ENCODE measurements around the gene FBXL19.
"Not testable (repeated sequence)": the region's sequence is repeated elsewhere in the genome, so short reads cannot be mapped to it uniquely, and the experiment has no call there.

The FBXL19 gene

GRCh38 chr16:30891043-30891823 lies 32.1 kb upstream of the FBXL19 start:
- DNase-seq (ENCODE audit: low spot score in 2 of 2); H3K27me3 ChIP-seq (ENCODE audit: low read depth); in situ Hi-C loops (cut with MboI; ENCODE audit: low sequenced_read_pairs); H3K4me3 ChIP-seq; H3K4me1 ChIP-seq; H3K9me3 ChIP-seq: not testable (repeated sequence)
- peaks cover 19% of the 10 kb centered on the region for H3K36me3 ChIP-seq (replicated peaks)

GRCh38 chr16:30892670-30893416 lies 30.5 kb upstream of the FBXL19 start:
- in situ Hi-C loops (cut with MboI; ENCODE audit: low sequenced_read_pairs) = no loop called here
- DNase-seq (ENCODE audit: low spot score in 2 of 2) = no peak
- Histone ChIP-seq H3K36me3 (replicated peaks) (peaks cover 12% of the 10 kb centered on the region), H3K4me3 (peak overlapping the region; percentile 66), H3K27me3 (ENCODE audit: low read depth) (no peaks in the 10 kb centered on the region), H3K9me3 (no peaks in the 10 kb centered on the region), H3K4me1 (peaks cover 13% of the 10 kb centered on the region)

GRCh38 chr16:30893417-30893743 lies 30.0 kb upstream of the FBXL19 start:
- DNase-seq (ENCODE audit: low spot score in 2 of 2) = no peak
- Histone ChIP-seq H3K27me3 (ENCODE audit: low read depth) (no peaks in the 10 kb centered on the region), H3K9me3 (no peaks in the 10 kb centered on the region), H3K36me3 (replicated peaks) (peaks cover 12% of the 10 kb centered on the region), H3K4me3 (peak overlapping the region; percentile 66), H3K4me1 (peaks cover 13% of the 10 kb centered on the region)
- in situ Hi-C loops (cut with MboI; ENCODE audit: low sequenced_read_pairs) = no loop called here

GRCh38 chr16:30893744-30894539 lies 29.4 kb upstream of the FBXL19 start, which contains the start of gene BCL7C:
Gene BCL7C (minus strand): TSS chr16:30894077. CDS start chr16:30893944, 133 bp downstream.
- in situ Hi-C loops (cut with MboI; ENCODE audit: low sequenced_read_pairs) = no loop called here
- DNase-seq (ENCODE audit: low spot score in 2 of 2) = peak; percentile 86 to 97
- peak within 1 kb of the TSS; percentile 66 for H3K4me3 ChIP-seq

GRCh38 chr16:30894540-30895368 lies 28.6 kb upstream of the FBXL19 start:
- no peak for DNase-seq (ENCODE audit: low spot score in 2 of 2)
- in situ Hi-C loops (cut with MboI; ENCODE audit: low sequenced_read_pairs) = no loop called here
- Histone ChIP-seq H3K4me3 (peak overlapping the region; percentile 23), H3K27me3 (ENCODE audit: low read depth) (no peaks in the 10 kb centered on the region), H3K4me1 (peaks cover 13% of the 10 kb centered on the region), H3K9me3 (no peaks in the 10 kb centered on the region), H3K36me3 (replicated peaks) (no peaks in the 10 kb centered on the region)

More at GRCh38 chr16:30893744-30894539, 29.4 kb upstream of the FBXL19 start, which contains the start of gene BCL7C:
- Histone ChIP-seq H3K4me1 (peaks cover 13% of the 10 kb centered on the region), H3K36me3 (replicated peaks) (peaks cover 7% of the 10 kb centered on the region), H3K27me3 (ENCODE audit: low read depth) (no peaks in the 10 kb centered on the region), H3K9me3 (no peaks in the 10 kb centered on the region)

GRCh38 chr16:30895627-30896260 lies 27.6 kb upstream of the FBXL19 start:
- H3K9me3 ChIP-seq = no peaks in the 10 kb centered on the region
- no peak for DNase-seq (ENCODE audit: low spot score in 2 of 2)
- no peaks in the 10 kb centered on the region for H3K36me3 ChIP-seq (replicated peaks)
- in situ Hi-C loops (cut with MboI; ENCODE audit: low sequenced_read_pairs) = no loop called here
- H3K27me3 ChIP-seq (ENCODE audit: low read depth) = no peaks in the 10 kb centered on the region
- no peak overlapping the region for H3K4me3 ChIP-seq
- H3K4me1 ChIP-seq = peaks cover 13% of the 10 kb centered on the region

- in situ Hi-C loops (cut with MboI; ENCODE audit: low sequenced_read_pairs) = no loop called here
- no peaks in the 10 kb centered on the region for H3K27me3 ChIP-seq (ENCODE audit: low read depth)
- H3K4me3 ChIP-seq = no peak within 1 kb of the TSS
These were observed 27.0 kb upstream of the FBXL19 start, which contains the start of gene CTF1 for GRCh38 chr16:30896261-30896888. Gene CTF1 (plus strand): TSS chr16:30896614. CDS start chr16:30896644, 30 bp downstream.

GRCh38 chr16:30896889-30897733 lies 26.3 kb upstream of the FBXL19 start:
- in situ Hi-C loops (cut with MboI; ENCODE audit: low sequenced_read_pairs) = no loop called here

More at GRCh38 chr16:30896261-30896888, 27.0 kb upstream of the FBXL19 start, which contains the start of gene CTF1:
- Histone ChIP-seq H3K4me1 (peaks cover 15% of the 10 kb centered on the region), H3K36me3 (replicated peaks) (no peaks in the 10 kb centered on the region), H3K9me3 (no peaks in the 10 kb centered on the region)
- DNase-seq (ENCODE audit: low spot score in 2 of 2) = peak in 1 of 2 experiments; percentile 28

GRCh38 chr16:30899794-30900193 lies 23.6 kb upstream of the FBXL19 start:
- no peaks in the 10 kb centered on the region for H3K36me3 ChIP-seq (replicated peaks)
- H3K27me3 ChIP-seq (ENCODE audit: low read depth) = no peaks in the 10 kb centered on the region
- H3K9me3 ChIP-seq = no peaks in the 10 kb centered on the region
- no peak for DNase-seq (ENCODE audit: low spot score in 2 of 2)
- peaks cover 13% of the 10 kb centered on the region for H3K4me1 ChIP-seq
- H3K4me3 ChIP-seq = no peak overlapping the region
- in situ Hi-C loops (cut with MboI; ENCODE audit: low sequenced_read_pairs) = loop anchor here (25.0 kb wide), 1 partner anchor 512 kb away; the partner anchor contains the start of genes SEPTIN1 and ZNF48

More at GRCh38 chr16:30896889-30897733, 26.3 kb upstream of the FBXL19 start:
- no peak overlapping the region for H3K4me3 ChIP-seq
- no peaks in the 10 kb centered on the region for H3K9me3 ChIP-seq
- no peaks in the 10 kb centered on the region for H3K27me3 ChIP-seq (ENCODE audit: low read depth)
- peak; percentile 78 to 90 for DNase-seq (ENCODE audit: low spot score in 2 of 2)
- no peaks in the 10 kb centered on the region for H3K36me3 ChIP-seq (replicated peaks)
- peaks cover 16% of the 10 kb centered on the region for H3K4me1 ChIP-seq

GRCh38 chr16:30900588-30900987 lies 22.8 kb upstream of the FBXL19 start:
- in situ Hi-C loops (cut with MboI; ENCODE audit: low sequenced_read_pairs) = loop anchor here (25.0 kb wide), 1 partner anchor 513 kb away; the partner anchor contains the start of genes SEPTIN1 and ZNF48

More at GRCh38 chr16:30900588-30900987, 22.8 kb upstream of the FBXL19 start:
- Histone ChIP-seq H3K4me1 (peaks cover 13% of the 10 kb centered on the region), H3K27me3 (ENCODE audit: low read depth) (no peaks in the 10 kb centered on the region), H3K9me3 (no peaks in the 10 kb centered on the region), H3K36me3 (replicated peaks) (no peaks in the 10 kb centered on the region), H3K4me3 (no peak overlapping the region)
- DNase-seq (ENCODE audit: low spot score in 2 of 2) = no peak

Data from HAP-1 (cell line).